ENCODE measurements around the gene ADAM33.

ADAM33 gene

GRCh38 chr20:3635346-3635745, 46.5 kb downstream of the ADAM33 start:
- Histone ChIP-seq H3K36me3 (ENCODE audit: control insufficient read depth, insufficient read depth, low read length) (no peaks in the 10 kb centered on the region), H3K4me1 (peaks cover 8% of the 10 kb centered on the region)
- no peak for TF ChIP-seq CTCF (IDR thresholded peaks at IDR 0.05)

GRCh38 chr20:3633913-3634478, 47.8 kb downstream of the ADAM33 start:
- TF ChIP-seq CTCF (IDR thresholded peaks at IDR 0.05) = no peak
- Histone ChIP-seq H3K27me3 (ENCODE audit: control insufficient read depth, insufficient read depth, low read length) (no peaks in the 10 kb centered on the region), H3K9ac (no peak overlapping the region), H3K27ac (no peak overlapping the region), H3K9me3 (ENCODE audit: control insufficient read depth, low read length) (no peaks in the 10 kb centered on the region), H3K36me3 (ENCODE audit: control insufficient read depth, insufficient read depth, low read length) (no peaks in the 10 kb centered on the region), H2AFZ (no peak overlapping the region), H3K4me1 (peaks cover 8% of the 10 kb centered on the region), H3K79me2 (no peaks in the 10 kb centered on the region), H3K4me3 (ENCODE audit: low read depth, low read length) (no peak overlapping the region), H3K4me2 (ENCODE audit: low read length) (no peak overlapping the region)

More at GRCh38 chr20:3635346-3635745, 46.5 kb downstream of the ADAM33 start:
- no peaks in the 10 kb centered on the region for H3K79me2 ChIP-seq
- no peaks in the 10 kb centered on the region for H3K27me3 ChIP-seq (ENCODE audit: control insufficient read depth, insufficient read depth, low read length)
- H2AFZ ChIP-seq = no peak overlapping the region
- no peak overlapping the region for H3K4me3 ChIP-seq (ENCODE audit: low read depth, low read length)
- no peak overlapping the region for H3K9ac ChIP-seq
- no peaks in the 10 kb centered on the region for H3K9me3 ChIP-seq (ENCODE audit: control insufficient read depth, low read length)
- no peak overlapping the region for H3K27ac ChIP-seq
- no peak overlapping the region for H3K4me2 ChIP-seq (ENCODE audit: low read length)

- Histone ChIP-seq H3K9me3 (ENCODE audit: control insufficient read depth, low read length) (no peaks in the 10 kb centered on the region), H3K27me3 (ENCODE audit: control insufficient read depth, insufficient read depth, low read length) (no peaks in the 10 kb centered on the region), H3K4me2 (ENCODE audit: low read length) (no peak overlapping the region), H3K27ac (no peak overlapping the region), H3K79me2 (no peaks in the 10 kb centered on the region), H3K9ac (no peak overlapping the region), H3K36me3 (ENCODE audit: control insufficient read depth, insufficient read depth, low read length) (no peaks in the 10 kb centered on the region), H2AFZ (no peak overlapping the region), H3K4me1 (peaks cover 8% of the 10 kb centered on the region), H3K4me3 (ENCODE audit: low read depth, low read length) (no peak overlapping the region)
- TF ChIP-seq CTCF (IDR thresholded peaks at IDR 0.05) = no peak
Observed at GRCh38 chr20:3632311-3633004, 49.4 kb downstream of the ADAM33 start.

- no peaks in the 10 kb centered on the region for H3K27me3 ChIP-seq (ENCODE audit: control insufficient read depth, insufficient read depth, low read length)
- no peak for TF ChIP-seq CTCF (IDR thresholded peaks at IDR 0.05)
- H3K4me1 ChIP-seq = peaks cover 8% of the 10 kb centered on the region
- H2AFZ ChIP-seq = no peak overlapping the region
- no peak overlapping the region for H3K4me2 ChIP-seq (ENCODE audit: low read length)
- H3K9me3 ChIP-seq (ENCODE audit: control insufficient read depth, low read length) = no peaks in the 10 kb centered on the region
- H3K36me3 ChIP-seq (ENCODE audit: control insufficient read depth, insufficient read depth, low read length) = no peaks in the 10 kb centered on the region
- no peaks in the 10 kb centered on the region for H3K79me2 ChIP-seq
- no peak overlapping the region for H3K4me3 ChIP-seq (ENCODE audit: low read depth, low read length)
- no peak overlapping the region for H3K27ac ChIP-seq
- H3K9ac ChIP-seq = no peak overlapping the region
Observed at GRCh38 chr20:3631534-3631933, 50.3 kb downstream of the ADAM33 start.

GRCh38 chr20:3630429-3630828, 51.4 kb downstream of the ADAM33 start:
- Histone ChIP-seq H3K4me3 (ENCODE audit: low read depth, low read length) (no peak overlapping the region), H3K79me2 (no peaks in the 10 kb centered on the region), H3K4me2 (ENCODE audit: low read length) (no peak overlapping the region), H3K9me3 (ENCODE audit: control insufficient read depth, low read length) (no peaks in the 10 kb centered on the region), H3K4me1 (peaks cover 8% of the 10 kb centered on the region), H2AFZ (no peak overlapping the region), H3K27ac (no peak overlapping the region), H3K36me3 (ENCODE audit: control insufficient read depth, insufficient read depth, low read length) (no peaks in the 10 kb centered on the region), H3K9ac (no peak overlapping the region), H3K27me3 (ENCODE audit: control insufficient read depth, insufficient read depth, low read length) (no peaks in the 10 kb centered on the region)
- TF ChIP-seq CTCF (IDR thresholded peaks at IDR 0.05) = no peak

Data from parathyroid adenoma (tissue), 2 donors.